NCI-H128 (cell line): Measurements from ENCODE around the gene ASCC2.

Experiments used
- DNase-seq: peaks from one replicate; lab custom pipeline; 2025; ENCODE audit not compliant: unreplicated experiment; lab: John Stamatoyannopoulos, UW

ASCC2 gene

DNA sequence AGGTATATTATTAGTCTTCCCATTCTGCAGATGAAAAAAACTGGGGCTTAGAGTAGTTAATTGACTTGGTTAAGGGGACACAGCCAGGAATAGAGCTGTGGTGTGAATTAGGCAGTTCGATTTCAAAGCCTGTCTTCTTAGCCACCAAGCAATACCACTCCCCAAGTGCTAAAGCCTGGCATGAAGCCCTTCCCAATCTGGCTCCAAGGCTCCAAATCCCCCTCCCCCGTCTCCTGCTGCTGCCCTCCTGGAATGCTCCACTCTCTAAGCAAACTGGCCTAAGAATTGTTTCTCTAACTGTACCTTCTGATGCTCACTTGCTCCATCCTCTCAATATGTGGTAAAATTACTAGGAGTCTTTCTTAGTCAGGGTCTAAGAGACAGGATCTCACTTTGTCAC is 18.6 kb downstream of the ASCC2 start:
- no peak for DNase-seq

DNA sequence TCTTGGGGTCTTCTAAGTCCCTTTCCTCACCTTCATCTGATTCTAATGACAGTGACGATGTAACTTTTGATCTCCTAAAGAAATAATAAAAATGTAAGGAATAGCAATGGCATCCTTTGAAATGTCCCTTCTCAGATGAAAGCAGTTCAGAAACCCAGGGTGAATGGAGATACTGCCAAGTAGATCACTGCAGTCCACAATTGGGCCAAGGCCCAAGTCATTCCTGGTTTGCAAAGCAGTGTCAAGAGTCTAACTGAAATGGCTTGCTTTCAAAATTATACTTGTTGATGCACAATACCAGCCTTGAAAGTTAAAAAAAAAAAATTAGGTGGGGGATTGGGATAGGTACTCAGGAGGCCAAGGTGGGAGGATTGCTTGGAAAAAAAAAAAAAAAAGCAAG is 20.4 kb downstream of the ASCC2 start:
- DNase-seq = no peak

DNA sequence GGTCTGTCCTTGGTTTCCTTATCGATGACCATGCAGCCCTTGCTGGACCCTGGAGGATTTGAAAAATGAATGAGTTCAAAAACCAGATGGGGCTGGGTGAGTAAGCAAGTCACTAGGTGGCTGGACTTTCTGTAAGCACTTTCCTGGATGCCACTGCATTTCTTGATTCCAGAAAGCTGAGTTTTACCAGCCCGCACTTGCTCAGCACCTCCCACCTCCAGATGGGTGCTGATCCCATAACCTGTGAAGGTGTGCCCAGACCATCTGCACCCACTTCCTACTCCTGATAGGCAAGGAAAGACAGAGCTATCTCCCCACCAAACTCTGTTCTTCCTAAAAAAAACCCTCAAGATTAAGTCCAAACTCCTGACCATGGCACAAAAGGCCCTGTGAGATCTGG is 21.1 kb downstream of the ASCC2 start:
- no peak for DNase-seq

- no peak for DNase-seq
Observed at GRCh38 chr22:29816539-29816938, 21.5 kb downstream of the ASCC2 start.

DNA sequence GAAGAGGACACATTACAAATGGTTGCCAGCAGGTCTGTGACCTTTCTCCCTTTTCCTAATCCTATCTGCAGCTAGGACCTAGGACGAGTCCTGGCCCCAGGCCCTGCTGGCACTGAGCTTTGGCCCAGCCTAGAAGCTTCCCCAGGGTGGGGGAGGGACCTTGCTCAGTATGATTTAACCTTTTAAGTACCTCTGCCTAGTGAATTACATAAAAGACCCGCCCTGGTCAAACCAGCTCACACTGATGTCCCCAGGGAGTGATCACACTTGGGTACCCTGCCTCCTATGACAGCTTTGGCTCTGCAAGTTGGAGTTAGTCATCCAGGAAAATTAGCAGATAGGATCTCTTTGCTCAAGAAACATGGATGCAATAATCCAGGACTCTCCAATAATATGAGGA is 21.9 kb downstream of the ASCC2 start:
- DNase-seq = no peak

GRCh38 chr22:29815580-29815979 is 22.5 kb downstream of the ASCC2 start:
- DNase-seq = no peak

DNA sequence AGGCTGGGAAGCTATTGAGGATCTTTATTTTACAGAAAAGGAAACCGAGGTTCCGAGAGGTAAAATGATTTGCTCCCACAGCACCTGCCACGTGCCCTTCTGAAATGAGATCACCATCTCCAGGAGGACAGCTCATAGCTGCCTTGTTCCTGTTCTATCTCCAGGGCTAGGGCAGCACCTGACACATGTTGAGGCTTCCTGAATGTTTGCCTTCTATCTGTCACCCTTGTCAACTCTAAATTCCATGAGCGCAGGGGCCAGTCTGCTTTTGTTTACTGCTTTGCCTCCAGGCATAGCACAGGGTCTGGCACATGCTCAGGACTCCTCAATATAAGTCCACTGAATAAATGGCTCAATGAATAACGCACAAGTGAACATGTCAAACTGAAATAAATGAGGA is 24.1 kb downstream of the ASCC2 start:
- no peak for DNase-seq

- DNase-seq = no peak
Observed at GRCh38 chr22:29813563-29813962, 24.5 kb downstream of the ASCC2 start.

- DNase-seq = no peak
Observed at GRCh38 chr22:29813126-29813525, 24.9 kb downstream of the ASCC2 start.

DNA sequence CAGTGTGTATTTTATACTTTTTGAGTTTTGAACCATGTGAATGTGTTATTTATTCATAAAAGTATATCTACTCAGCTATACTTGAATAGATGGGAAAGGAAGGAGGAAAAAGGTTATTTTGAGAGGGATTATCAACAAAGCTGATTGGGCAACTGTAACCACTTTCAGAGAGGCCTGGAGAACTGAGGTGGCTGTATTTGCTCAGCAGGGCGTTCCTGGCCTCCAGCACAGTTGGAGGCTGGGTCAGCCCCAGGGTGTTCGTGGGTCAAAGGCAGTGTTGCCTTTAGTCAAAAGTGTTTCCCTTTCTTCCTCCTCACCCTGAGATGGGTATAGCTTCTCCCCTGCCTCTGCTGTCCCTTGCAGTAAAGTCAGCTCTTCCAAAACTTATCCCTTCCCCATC is 26.7 kb downstream of the ASCC2 start:
- DNase-seq = no peak

GRCh38 chr22:29810216-29810615 is 27.9 kb downstream of the ASCC2 start:
- DNase-seq = no peak

GRCh38 chr22:29806196-29806595 is 31.9 kb downstream of the ASCC2 start:
- DNase-seq = no peak

DNA sequence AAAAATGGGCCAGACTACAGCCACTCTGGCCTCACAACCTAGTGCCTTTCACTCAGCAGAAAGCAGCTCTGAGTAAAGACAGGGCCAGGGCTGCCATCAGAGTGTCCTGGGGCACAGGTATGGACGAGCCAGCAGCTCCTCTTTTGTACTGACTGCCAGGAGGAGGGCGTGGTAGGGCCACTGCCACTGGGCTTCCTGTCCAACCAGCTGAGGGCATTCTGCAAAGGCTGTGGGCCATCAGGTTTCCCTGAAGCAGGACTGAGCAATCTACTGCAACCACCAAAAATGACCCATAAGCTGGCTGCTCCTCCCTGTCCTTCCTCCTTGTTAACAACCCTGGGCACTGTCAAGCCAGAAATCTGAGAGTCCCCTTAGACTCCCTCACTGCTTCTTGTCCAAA is 33.1 kb downstream of the ASCC2 start:
- DNase-seq = no peak

GRCh38 chr22:29803190-29803589 is 34.9 kb downstream of the ASCC2 start:
- no peak for DNase-seq

DNA sequence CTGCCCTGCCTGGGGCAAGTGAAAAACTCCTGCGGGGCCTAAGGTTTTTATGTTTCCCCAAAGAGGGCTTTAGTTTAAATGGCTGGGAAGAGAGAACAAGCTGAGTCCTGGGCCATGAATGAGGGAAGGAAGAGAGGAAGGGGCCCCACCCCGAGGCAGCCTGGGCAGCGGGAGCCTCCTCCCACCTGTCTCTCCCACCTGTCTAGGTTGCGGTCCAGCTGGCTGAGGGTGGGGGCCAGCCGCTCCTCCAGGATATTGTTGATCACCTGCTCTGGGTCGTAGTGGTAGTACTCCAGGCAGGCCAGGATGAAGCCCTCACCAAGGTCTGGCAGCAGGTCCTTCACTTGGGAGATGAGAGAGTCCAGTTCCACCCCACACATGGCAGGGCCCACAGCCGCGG is 36.3 kb downstream of the ASCC2 start:
- DNase-seq = no peak

DNA sequence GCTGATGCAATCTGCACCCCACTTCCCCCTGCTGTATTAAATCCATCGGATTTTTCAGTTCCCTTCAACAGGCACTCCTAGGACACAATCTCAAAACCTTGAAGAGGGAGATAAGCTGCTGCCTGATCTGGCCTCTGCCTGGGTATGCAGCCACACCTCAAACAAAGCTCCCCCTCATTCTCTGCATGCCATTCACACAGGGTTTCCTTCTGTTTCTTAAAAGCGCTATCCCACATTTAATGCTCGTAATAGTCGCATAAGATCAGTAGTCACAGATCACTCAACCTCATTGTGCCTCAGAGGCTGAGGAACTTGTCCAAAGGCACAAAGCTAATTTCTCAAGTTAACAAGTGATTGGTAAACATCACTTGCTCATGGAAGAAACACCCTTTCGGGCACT is 36.9 kb downstream of the ASCC2 start:
- DNase-seq = no peak

- DNase-seq = no peak
Observed at GRCh38 chr22:29799217-29799680, 38.8 kb downstream of the ASCC2 start.

DNA sequence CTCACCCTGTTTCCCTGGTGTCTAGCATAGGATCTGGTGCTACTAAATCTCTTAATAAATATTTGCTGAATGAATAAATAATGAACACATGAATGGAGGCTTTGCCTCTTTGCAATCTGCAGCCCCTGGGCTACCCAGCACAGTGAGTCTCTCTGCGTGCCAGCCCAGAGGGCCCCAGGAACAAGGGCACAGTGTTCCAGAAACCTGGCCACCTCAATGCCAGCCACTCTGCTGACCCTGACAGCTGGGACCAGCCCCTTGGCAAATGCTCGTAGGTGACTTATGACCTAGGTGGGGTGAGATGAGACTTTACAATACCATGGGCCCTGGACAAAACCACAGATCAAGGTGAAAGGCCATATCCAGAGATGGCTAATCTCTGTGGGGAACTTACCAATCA is 39.3 kb downstream of the ASCC2 start:
- no peak for DNase-seq

- no peak for DNase-seq
Observed at GRCh38 chr22:29798318-29798717, 39.8 kb downstream of the ASCC2 start.

DNA sequence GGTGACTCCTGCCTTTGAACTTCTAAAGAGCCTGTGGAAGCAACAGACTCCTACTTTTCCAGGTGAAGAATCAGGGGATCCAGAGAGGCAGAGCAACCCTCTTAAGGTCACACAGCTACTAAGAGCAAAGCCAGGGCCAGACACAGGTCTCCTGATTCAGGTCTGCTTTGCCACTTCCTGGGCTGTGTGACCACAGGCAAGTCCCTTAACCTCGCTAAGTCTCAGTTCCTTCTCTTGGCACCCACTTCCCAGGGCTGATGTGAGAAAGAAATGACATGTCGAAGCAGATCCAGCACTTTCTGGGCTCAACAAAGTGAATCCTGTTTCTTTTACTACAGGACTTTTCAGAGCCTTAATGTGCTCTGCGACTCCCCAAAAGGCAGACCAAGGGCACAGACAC is 40.7 kb downstream of the ASCC2 start:
- no peak for DNase-seq

- no peak for DNase-seq
Observed at GRCh38 chr22:29795663-29796062, 42.4 kb downstream of the ASCC2 start.

GRCh38 chr22:29793396-29793795 is 44.7 kb downstream of the ASCC2 start:
- no peak for DNase-seq

DNA sequence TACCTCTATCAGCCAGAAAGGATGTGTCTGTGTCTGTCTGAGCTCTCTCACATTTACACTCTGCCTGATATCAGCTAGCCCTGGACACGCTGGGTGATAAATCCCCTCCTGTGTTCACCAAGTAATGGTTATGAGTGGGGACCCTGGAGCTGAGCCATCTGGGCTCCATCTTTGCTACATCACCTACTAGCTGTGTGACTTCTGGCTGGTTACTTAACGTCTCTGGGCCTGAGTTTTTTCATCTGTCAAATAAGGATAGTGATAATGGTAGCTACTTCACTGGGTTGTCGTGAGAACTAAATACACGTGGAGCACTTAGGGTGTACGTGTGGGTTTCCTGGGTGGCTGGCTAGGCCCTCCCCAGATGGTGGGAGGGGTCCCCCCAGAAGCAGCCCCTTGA is 48.0 kb downstream of the ASCC2 start:
- DNase-seq = no peak
